Activated CD4-positive, alpha-beta memory T cell treated with anti-CD3 and anti-CD28 coated beads, Interleukin-2, amount 10 ng/mL, durations not matched to agents 7 days and 5 days (primary cell): ENCODE results near the gene PRSS38. TPM values are rescaled to one million over a fixed set of nuclear protein-coding genes. Genes with fewer than 3 reads are reported as not detected.
"Not testable (repeated sequence)": the region's sequence is repeated elsewhere in the genome, so short reads cannot be mapped to it uniquely, and the experiment has no call there.

Experiments
- CTCF ChIA-PET: fragments of 350-600 bp; sonication (Branson Sonifier 250); formaldehyde crosslinking; loops from one replicate; lab custom pipeline; 2021; ENCODE audit warnings: antibody characterized with exemption, inconsistent platforms; lab: Charles Lee
- POLR2A ChIA-PET: fragments of 350-600 bp; sonication (Branson Sonifier 250); formaldehyde crosslinking; loops from one replicate; lab custom pipeline; 2021; ENCODE audit warnings: antibody characterized with exemption; lab: Charles Lee
- DNase-seq: peaks from one replicate; pipeline ENCODE4 v3.0.0-alpha.2; 2020
- H3K27ac Mint-ChIP-seq: one replicate; pipeline ENCODE4 v1.8.0; 2021; ENCODE audit warnings: mild to moderate bottlenecking, mixed read lengths
- H3K27me3 Mint-ChIP-seq: one replicate; pipeline ENCODE4 v1.8.0; 2021; ENCODE audit warnings: mixed read lengths
- H3K36me3 Mint-ChIP-seq: one replicate; pipeline ENCODE4 v1.8.0; 2021; ENCODE audit warnings: low read depth, mixed read lengths
- H3K4me1 Mint-ChIP-seq: one replicate; pipeline ENCODE4 v1.8.0; 2021; ENCODE audit warnings: mixed read lengths
- H3K4me3 Mint-ChIP-seq: one replicate; pipeline ENCODE4 v1.8.0; 2021; ENCODE audit warnings: mild to moderate bottlenecking, mixed read lengths
- H3K9me3 Mint-ChIP-seq: one replicate; pipeline ENCODE4 v1.8.0; 2021; ENCODE audit warnings: mixed read lengths
- total RNA-seq, 2 experiments: library from RNA; stranded (reverse); gene quantifications; one replicate each; pipeline ENCODE4 v1.2.3, GENCODE V29; 2021

Gene PRSS38
- total RNA-seq, 2 experiments from 2014 or later = not detected

DNA sequence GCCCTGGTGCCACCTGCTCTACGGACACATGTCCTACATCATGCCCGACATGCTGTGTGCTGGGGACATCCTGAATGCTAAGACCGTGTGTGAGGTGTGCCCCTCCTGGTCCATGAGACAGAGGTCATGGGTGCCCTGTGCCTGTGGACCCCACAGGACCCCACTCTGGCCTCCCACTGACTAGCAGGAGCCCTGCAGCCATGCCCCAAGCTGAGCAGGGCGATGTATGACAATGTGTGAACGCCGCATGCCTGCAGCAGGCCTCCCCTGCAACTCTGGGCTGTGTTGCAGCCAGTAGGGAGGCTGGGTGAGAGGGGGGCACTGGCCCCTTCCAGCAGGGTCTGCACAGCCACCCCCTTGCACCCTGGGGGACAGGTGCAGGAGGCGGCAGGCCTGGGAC is 30.0 kb downstream of the PRSS38 start:
- peaks cover 1% of the 10 kb centered on the region for H3K27me3 Mint-ChIP-seq
- CTCF ChIA-PET = interaction anchor here (1.5 kb wide), 1 partner anchor 82 kb away, joined by 4 read pairs; no protein-coding TSS in a partner anchor
- no peak for DNase-seq
- H3K36me3 Mint-ChIP-seq = no peaks in the 10 kb centered on the region
- no peak overlapping the region for H3K27ac Mint-ChIP-seq
- POLR2A ChIA-PET = interaction anchor here (1.0 kb wide), 1 partner anchor 239 kb away, joined by 3 read pairs; no protein-coding TSS in a partner anchor
- H3K4me1 Mint-ChIP-seq = peaks cover 2% of the 10 kb centered on the region
- H3K4me3 Mint-ChIP-seq = no peak overlapping the region
- H3K9me3 Mint-ChIP-seq = peaks cover 14% of the 10 kb centered on the region

DNA sequence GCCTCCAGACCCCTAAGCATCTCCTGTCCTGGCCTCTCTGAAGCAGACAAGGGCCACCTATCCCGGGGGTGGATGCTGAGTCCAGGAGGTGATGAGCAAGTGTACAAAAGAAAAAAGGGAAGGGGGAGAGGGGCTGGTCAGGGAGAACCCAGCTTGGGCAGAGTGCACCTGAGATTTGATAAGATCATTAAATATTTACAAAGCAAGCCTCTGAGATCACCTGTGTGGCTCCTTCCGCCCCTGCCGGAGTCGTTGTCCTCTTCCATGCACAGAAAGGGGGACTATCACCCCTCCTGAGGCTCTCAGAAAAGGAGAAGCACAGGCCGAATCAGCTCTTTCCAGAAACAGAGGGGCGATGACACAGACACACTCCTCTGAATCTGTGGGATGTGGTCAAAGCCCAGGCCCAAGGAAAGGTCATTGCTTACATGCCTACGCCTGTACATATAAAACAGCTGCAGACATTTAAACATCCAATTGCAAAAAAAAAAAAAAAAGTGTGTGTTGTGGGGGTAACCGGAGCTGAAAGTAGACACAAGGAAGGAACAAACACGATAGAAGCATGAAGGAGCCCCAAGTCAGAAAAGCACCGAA is 30.9 kb downstream of the PRSS38 start:
- peaks cover 1% of the 10 kb centered on the region for H3K27me3 Mint-ChIP-seq
- no peaks in the 10 kb centered on the region for H3K36me3 Mint-ChIP-seq
- POLR2A ChIA-PET = no interaction called here
- CTCF ChIA-PET = no interaction called here
- no peak overlapping the region for H3K4me3 Mint-ChIP-seq
- H3K27ac Mint-ChIP-seq = no peak overlapping the region
- DNase-seq = no peak
- H3K9me3 Mint-ChIP-seq = peaks cover 14% of the 10 kb centered on the region
- peaks cover 2% of the 10 kb centered on the region for H3K4me1 Mint-ChIP-seq

DNA sequence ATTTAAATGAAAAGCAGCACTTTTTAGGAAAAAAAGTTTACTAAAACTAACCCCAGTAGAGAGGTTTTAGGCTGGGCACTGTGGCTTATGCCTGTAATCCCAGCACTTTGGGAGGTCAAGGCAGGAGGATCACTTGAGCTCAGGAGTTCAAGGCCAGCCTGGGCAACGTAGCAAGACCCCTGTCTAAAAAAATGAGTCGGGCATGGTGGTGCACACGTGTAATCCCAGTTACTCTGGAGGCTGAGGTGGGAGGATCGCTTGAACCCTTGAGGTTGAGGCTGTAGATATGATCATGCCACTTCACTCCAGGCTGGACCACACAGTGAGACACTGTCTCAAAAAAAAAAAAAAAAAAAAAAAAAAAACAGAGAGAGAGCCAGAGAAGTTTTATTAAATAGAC is 31.6 kb downstream of the PRSS38 start:
- H3K27me3 Mint-ChIP-seq, H3K4me3 Mint-ChIP-seq, H3K27ac Mint-ChIP-seq, H3K36me3 Mint-ChIP-seq, CTCF ChIA-PET, POLR2A ChIA-PET, DNase-seq, H3K4me1 Mint-ChIP-seq: not testable (repeated sequence)
- H3K9me3 Mint-ChIP-seq = peaks cover 14% of the 10 kb centered on the region

DNA sequence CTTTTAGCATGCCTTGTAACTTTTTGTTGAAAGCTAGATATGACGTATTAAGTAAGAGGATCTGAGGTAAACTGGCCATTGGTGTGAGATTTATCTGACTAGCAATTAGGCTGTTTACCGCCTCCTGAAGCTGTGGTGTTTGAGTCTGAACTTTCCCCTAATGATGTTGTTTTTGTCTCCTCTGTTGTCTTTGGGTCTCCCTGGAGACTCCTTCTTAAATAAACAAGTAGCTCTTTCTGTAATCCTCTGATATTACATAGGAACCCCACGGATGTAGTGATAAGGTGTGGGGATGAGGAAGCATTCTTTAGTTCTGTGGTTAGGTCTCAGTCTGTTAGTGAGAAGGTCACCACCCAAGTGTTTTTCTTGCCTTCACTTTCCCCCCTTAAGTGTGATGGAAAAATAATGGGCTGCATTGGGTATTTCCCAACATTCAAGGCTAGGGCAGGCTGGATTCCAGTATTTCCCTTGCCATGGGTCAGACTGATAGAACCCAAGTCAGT is 33.0 kb downstream of the PRSS38 start:
- POLR2A ChIA-PET = no interaction called here
- DNase-seq = no peak
- H3K36me3 Mint-ChIP-seq = no peaks in the 10 kb centered on the region
- CTCF ChIA-PET = no interaction called here
- H3K9me3 Mint-ChIP-seq = peaks cover 8% of the 10 kb centered on the region
- H3K4me3 Mint-ChIP-seq = no peak overlapping the region
- peaks cover 2% of the 10 kb centered on the region for H3K4me1 Mint-ChIP-seq
- H3K27me3 Mint-ChIP-seq = peaks cover 1% of the 10 kb centered on the region
- no peak overlapping the region for H3K27ac Mint-ChIP-seq

DNA sequence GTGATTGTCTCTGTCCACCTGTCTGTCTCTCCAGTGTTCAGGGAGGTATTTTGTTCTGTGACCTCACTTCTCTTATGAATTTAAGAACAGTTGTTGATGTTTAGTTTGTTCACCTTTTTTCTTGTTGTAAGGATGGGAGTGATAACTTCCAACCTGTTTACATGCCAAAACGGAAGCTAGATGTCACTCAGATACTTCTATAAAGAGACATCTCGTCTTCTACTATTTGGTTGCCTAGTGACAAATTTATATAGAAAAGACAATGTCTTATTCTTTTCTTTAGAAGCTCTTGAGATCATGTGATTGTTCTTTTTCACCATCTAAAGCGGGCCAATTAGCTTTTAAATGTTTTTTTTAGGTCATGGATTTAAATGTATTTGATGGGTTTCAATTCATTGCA is 33.8 kb downstream of the PRSS38 start:
- DNase-seq = no peak
- ChIA-PET POLR2A (no interaction called here), CTCF (interaction anchor here (1.0 kb wide), 1 partner anchor 98 kb away, joined by 3 read pairs; no protein-coding TSS in a partner anchor)
- Mint-ChIP-seq H3K9me3 (peaks cover 7% of the 10 kb centered on the region), H3K4me3 (no peak overlapping the region), H3K27ac (no peak overlapping the region), H3K36me3 (no peaks in the 10 kb centered on the region), H3K4me1 (peaks cover 1% of the 10 kb centered on the region), H3K27me3 (peaks cover 1% of the 10 kb centered on the region)

DNA sequence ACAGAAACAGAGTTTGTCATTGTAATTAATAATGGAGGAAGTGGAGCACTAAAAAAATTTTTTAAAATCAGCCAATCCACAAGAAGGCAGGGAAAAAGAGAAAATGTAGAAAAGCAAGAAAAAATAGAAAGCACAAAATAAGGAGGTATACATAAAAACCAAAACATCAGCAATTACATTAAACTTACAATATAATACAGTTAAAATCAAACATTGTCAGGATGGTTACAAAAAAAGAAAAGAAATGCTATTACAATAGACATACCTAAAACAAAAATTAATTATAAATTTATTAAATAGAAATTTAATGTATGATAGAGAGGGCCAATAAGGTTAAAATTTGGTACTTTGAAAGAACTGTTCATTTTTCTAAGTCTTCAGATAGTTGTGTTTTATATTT is 38.7 kb downstream of the PRSS38 start:
- no peak for DNase-seq
- POLR2A ChIA-PET = no interaction called here
- H3K9me3 Mint-ChIP-seq = peaks cover 3% of the 10 kb centered on the region
- no peak overlapping the region for H3K27ac Mint-ChIP-seq
- no peaks in the 10 kb centered on the region for H3K36me3 Mint-ChIP-seq
- no peaks in the 10 kb centered on the region for H3K4me1 Mint-ChIP-seq
- CTCF ChIA-PET = no interaction called here
- no peaks in the 10 kb centered on the region for H3K27me3 Mint-ChIP-seq
- no peak overlapping the region for H3K4me3 Mint-ChIP-seq

DNA sequence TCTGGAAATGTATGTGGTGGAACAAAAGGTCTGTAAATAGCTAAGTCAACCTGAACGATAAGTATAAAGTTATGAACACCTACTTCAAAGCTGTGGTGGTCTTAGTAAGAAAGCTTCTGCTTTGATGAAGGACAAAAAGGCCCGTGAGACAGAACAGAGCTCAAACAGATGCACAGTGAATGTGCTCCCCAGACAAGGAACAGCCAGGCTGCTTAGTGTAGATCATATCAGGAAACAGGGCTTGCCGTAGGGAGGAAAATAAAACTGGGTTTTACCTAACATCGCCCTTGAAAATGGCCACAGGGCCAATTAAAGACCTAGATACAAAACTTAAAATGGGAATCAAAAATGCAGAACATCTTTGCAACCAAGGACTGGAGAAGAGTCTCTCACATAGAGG is 40.2 kb downstream of the PRSS38 start:
- CTCF ChIA-PET = no interaction called here
- Mint-ChIP-seq H3K36me3 (no peaks in the 10 kb centered on the region), H3K4me3 (no peak overlapping the region), H3K9me3 (peaks cover 3% of the 10 kb centered on the region), H3K27me3 (no peaks in the 10 kb centered on the region), H3K27ac (no peak overlapping the region), H3K4me1 (no peaks in the 10 kb centered on the region)
- no peak for DNase-seq
- POLR2A ChIA-PET = no interaction called here

DNA sequence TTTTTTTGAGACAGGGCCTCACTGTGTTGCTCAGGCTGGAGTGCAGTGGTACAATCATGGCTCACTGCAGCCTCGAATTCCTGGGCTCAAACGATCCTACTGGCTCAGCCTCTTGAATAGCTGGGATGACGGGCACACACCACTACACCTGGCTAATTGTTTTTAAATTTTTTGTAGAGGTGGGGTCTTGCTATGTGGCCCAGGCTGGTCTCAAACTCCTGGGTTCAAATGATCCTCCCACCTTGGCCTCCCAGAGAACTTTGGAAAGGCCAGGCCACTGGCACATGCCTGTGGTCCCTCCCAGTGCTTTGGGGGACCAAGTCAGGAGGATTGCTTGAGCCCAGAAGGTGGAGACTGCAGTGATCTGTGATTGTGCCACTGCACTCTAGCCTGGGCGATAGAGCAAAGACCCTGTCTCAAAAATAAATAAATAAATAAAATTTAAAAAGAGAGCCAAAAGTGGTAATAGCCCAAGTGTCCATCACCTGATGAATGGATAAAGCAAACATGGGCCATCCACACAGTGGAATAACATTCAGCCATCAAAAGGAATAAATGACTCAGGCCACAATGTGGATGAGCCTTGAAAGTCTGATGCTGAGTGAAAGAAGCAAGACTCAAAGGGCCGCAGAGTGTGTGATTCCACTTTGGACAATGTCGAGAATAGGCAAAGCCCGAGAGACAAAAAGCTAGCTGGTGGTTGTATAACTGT is 40.8 kb downstream of the PRSS38 start:
- Mint-ChIP-seq H3K27ac (no peak overlapping the region), H3K36me3 (no peaks in the 10 kb centered on the region), H3K4me1 (no peaks in the 10 kb centered on the region), H3K4me3 (no peak overlapping the region), H3K9me3 (peaks cover 3% of the 10 kb centered on the region), H3K27me3 (no peaks in the 10 kb centered on the region)
- ChIA-PET CTCF (no interaction called here), POLR2A (interaction anchor here (0.6 kb wide), 1 partner anchor 14 kb away, joined by 3 read pairs; no protein-coding TSS in a partner anchor)
- no peak for DNase-seq

DNA sequence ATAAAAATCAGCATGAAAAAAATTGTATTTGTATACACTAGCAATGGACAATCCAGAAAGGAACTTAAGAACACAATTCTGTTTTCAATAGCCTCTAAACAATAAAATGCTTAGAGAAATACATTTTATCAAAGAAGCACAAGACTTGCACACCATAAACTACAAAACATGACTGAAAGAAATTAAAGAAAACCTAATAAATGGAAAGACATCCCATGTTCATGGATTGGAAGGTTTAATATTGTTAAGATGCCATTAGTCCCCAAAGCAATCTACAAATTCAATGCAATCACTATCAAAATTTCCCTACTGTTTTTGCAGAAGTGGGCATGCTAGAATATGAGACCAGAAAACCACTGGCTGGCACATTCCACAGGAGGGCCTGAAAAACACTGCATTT is 49.4 kb downstream of the PRSS38 start:
- Mint-ChIP-seq H3K27ac (no peak overlapping the region), H3K27me3 (peaks cover 15% of the 10 kb centered on the region), H3K9me3 (peaks cover 18% of the 10 kb centered on the region), H3K4me1 (peaks cover 9% of the 10 kb centered on the region), H3K4me3 (no peak overlapping the region), H3K36me3 (no peaks in the 10 kb centered on the region)
- CTCF ChIA-PET = no interaction called here
- no peak for DNase-seq
- POLR2A ChIA-PET = no interaction called here

DNA sequence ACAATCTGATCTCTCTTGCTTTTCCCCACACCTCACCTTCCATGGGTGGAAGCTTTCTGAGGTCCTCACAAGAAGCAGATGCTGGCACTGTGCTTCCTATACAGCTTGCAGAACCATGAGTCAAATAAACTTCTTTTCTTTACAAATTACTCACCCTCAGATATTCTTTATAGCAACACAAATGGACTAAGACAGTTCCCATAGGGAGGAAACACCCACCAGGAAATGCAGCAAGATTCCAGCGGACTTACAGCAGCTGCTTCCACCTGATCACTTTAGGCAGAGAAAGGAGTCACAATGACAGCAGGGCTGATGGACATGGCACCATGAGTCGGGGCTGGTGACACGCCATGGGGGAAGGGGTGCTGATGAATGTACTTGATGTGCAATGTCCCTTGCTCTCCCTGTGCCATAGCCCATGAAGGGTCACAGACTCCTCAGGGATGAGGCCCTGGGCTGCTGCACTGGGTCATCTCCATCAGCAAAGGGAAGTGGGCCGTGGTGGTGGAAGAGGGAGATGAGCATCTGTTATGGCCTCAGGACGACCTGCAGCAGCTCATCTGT is 53.9 kb downstream of the PRSS38 start:
- Mint-ChIP-seq H3K9me3 (peaks cover 15% of the 10 kb centered on the region), H3K36me3 (peaks cover 10% of the 10 kb centered on the region), H3K27me3 (peaks cover 22% of the 10 kb centered on the region), H3K4me3 (no peak overlapping the region), H3K4me1 (peaks cover 29% of the 10 kb centered on the region), H3K27ac (no peak overlapping the region)
- CTCF ChIA-PET = interaction anchor here (1.1 kb wide), 1 partner anchor 84 kb away, joined by 3 read pairs; no protein-coding TSS in a partner anchor
- POLR2A ChIA-PET = interaction anchor here (0.9 to 1.6 kb wide), 3 partner anchors 13 to 82 kb away, joined by 3 to 4 read pairs (median 3); no protein-coding TSS in a partner anchor
- DNase-seq = no peak

DNA sequence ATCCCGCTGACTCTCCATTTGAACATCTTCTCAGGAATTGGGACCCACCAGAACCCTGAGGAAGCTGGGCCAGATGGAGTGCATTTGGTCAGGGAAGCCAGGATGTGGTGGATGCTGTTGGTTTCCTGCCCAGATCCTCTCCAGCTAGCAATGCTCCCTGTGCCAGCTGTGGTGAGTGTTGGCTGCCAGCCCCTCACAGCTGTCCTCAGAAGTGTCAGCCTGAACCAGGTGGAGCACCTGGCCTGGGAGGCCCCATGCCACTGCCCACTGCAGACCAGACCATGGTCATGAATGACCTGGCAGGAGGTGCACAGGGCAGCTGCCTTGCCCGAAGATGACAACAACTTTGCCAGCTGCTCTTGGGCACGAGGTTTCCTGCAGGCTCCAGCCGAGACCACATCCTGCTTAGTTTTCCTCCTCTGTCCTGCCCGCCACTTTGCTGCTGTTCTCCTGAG is 54.4 kb downstream of the PRSS38 start:
- POLR2A ChIA-PET = interaction anchor here (0.9 to 1.6 kb wide), 3 partner anchors 13 to 82 kb away, joined by 3 to 4 read pairs (median 3); no protein-coding TSS in a partner anchor
- CTCF ChIA-PET = interaction anchor here (1.1 kb wide), 1 partner anchor 84 kb away, joined by 3 read pairs; no protein-coding TSS in a partner anchor
- H3K9me3 Mint-ChIP-seq = peaks cover 12% of the 10 kb centered on the region
- H3K4me1 Mint-ChIP-seq = peaks cover 29% of the 10 kb centered on the region
- H3K27me3 Mint-ChIP-seq = peaks cover 23% of the 10 kb centered on the region
- peak overlapping the region; percentile 66 for H3K27ac Mint-ChIP-seq
- peak overlapping the region; percentile 29 for H3K4me3 Mint-ChIP-seq
- peaks cover 10% of the 10 kb centered on the region for H3K36me3 Mint-ChIP-seq
- DNase-seq = peak; percentile 50

DNA sequence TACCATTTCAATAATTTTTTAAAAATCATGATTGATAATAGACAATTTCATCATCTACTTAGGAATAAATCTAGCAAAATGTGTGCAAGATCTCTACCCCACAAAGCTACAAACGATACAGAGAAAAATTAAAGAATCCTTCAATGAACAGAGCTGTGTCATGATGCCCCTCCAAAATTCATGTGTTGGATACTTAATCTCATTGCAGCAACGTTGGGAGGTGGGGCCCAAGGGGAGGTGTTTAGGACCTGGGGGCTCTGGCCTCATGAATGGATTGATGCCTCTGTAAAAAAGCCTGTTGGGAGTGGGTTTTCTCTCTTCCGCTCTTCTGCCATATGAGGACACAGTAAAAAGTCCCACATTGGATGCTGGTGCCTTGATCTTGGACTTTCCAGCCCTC is 54.9 kb downstream of the PRSS38 start:
- Mint-ChIP-seq H3K4me3 (peak overlapping the region; percentile 29), H3K36me3 (peaks cover 10% of the 10 kb centered on the region), H3K27me3 (peaks cover 23% of the 10 kb centered on the region), H3K27ac (peak overlapping the region; percentile 66), H3K4me1 (peaks cover 29% of the 10 kb centered on the region), H3K9me3 (peaks cover 8% of the 10 kb centered on the region)
- CTCF ChIA-PET = interaction anchor here (1.1 kb wide), 1 partner anchor 83 kb away, joined by 3 read pairs; no protein-coding TSS in a partner anchor
- POLR2A ChIA-PET = interaction anchor here (1.0 to 1.6 kb wide), 2 partner anchors 14 to 83 kb away, joined by 3 read pairs; no protein-coding TSS in a partner anchor
- no peak for DNase-seq

DNA sequence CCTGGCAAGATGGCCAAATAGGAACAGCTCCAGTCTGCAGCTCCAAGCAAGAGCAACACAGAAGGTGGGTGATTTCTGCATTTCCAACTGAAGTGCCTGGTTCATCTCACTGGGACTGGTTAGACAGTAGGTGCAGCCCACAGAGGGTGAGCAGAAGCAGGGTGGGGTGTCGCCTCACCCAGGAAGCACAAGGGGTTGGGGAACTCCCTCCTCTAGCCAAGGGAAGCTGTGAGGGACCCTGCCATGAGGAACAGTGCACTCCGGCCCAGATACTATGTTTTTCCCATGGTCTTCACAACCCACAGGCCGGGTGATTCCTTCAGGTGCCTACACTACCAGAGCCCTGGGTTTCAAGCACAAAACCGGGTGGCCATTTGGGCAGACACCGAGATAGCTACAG is 56.4 kb downstream of the PRSS38 start:
- H3K36me3 Mint-ChIP-seq, CTCF ChIA-PET, POLR2A ChIA-PET: not testable (repeated sequence)

More for the DNA sequence above, 56.4 kb downstream of the PRSS38 start:
- Mint-ChIP-seq H3K4me1 (peaks cover 29% of the 10 kb centered on the region), H3K27me3 (peaks cover 28% of the 10 kb centered on the region)
- not testable (repeated sequence) for H3K9me3 Mint-ChIP-seq, H3K27ac Mint-ChIP-seq, H3K4me3 Mint-ChIP-seq, DNase-seq
